HG03457 (cell line): ENCODE data around the gene FANCI.

Experiments used
- ATAC-seq: cut with Tn5 transposase; IDR thresholded peaks from one replicate; pipeline ENCODE4 v1.9.1; 2021; ENCODE audit warnings: moderate number of reproducible peaks; ENCODE audit not compliant: unreplicated experiment

The FANCI gene

DNA sequence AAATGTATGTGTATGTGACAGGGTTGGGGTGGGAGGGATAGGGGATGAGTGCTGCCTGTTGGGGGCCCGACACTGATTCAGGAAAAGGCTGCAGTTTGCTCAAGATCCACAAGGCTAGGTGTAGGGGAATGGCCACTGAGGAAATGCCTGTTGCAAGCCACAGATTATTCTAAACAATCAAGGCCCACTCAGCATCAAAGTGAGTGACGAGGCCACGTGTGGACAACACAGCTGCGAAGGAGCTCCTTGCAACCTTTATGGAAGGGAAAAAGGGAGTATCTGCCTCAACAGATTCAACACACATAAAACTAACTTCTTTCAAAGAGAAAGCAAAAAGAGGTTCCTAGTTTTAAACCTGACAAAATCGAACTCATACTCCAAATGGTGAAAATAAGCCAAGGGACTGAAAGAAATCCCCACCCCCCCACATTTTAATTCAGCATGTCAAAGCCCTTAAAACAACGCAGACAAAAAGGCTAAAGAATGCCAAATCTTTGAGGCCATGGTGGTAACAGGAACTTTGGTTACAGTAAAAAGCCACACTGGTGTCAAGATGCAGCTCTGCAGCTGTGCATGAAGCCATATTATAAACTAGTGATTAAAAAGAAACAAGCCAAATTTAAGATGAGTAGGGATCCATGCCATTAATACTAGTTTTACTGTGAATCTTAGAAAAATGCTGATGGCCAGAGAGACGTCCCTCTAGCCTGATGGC, 87.3 kb downstream of the FANCI start:
- no peak for ATAC-seq

GRCh38 chr15:89332446-89332845, 88.7 kb downstream of the FANCI start:
- ATAC-seq: no peak

DNA sequence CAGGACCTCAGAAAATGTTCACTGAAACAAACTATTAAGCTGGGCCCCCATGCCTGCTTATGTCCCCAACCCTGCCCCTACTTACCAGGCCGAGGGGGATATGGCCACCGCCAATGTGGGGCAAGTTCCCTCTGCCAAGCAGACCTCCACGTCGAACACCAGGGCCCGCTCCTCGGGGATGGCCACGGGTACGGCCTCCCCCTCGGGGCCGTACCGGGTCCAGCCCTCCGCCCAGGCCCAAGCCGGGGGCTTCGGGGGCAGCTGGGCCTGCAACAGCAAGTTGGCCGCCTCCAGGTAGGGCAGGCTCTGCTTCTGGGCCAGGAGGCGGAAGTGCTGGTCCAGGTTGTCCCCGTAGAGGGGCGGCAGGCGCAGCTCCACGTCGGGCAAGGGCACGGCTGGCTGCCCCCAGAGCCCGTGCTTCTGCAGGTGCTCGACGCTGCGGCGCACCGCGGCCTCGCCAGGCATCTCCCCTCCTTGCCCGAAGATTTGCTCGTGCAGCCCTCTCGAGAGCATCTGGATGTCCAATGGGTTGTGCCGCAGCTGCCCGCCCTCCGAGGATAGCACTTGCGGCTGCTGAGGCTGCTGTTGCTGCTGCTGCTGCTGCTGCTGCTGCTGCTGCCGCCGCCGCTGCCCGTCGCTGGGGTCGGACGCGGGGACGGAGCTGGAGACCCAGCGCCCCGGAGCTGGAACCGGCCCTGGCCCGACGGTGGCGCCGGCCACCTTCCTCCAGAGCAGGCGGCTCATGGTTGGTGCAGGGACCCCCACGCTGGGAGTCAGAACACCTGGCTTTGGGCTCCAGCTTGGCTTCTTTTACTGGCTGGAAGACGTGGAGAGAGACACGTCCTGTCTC, 89.5 kb downstream of the FANCI start:
- no peak for ATAC-seq

DNA sequence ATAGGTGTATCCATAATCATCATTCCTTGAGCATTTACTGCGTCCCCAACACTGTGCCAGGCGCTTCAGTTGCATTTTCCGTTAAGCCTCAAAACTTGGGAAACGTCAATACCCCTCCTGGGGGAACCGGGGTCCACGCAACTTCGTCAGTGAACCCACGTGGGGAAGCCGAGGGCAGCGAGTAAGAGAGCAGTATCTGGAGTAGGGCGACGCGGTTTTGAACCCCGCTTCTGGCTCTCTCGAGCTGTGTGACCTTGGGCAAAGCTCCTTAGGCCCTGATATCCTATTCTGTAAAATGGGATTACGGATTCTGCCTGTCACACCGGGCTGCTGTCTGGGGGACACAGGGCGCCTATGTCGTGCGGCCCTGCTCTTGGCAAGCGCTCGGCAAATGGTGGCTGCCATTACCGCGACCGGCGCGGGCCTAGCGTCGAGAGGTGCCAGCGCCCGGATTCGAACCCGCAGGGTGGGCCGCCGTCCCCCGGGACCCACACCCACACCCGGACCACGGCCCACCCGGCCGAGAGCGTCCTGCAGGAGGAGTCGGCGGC, 90.3 kb downstream of the FANCI start:
- no peak for ATAC-seq

- peak; percentile 86 for ATAC-seq
Measured at GRCh38 chr15:89334510-89335297, 90.9 kb downstream of the FANCI start, which contains the start of gene POLG. TSS of gene POLG (minus strand) at chr15:89334824. CDS start at chr15:89333754, 1,070 bp downstream.

GRCh38 chr15:89335298-89336041, 91.7 kb downstream of the FANCI start:
- ATAC-seq: no peak

DNA sequence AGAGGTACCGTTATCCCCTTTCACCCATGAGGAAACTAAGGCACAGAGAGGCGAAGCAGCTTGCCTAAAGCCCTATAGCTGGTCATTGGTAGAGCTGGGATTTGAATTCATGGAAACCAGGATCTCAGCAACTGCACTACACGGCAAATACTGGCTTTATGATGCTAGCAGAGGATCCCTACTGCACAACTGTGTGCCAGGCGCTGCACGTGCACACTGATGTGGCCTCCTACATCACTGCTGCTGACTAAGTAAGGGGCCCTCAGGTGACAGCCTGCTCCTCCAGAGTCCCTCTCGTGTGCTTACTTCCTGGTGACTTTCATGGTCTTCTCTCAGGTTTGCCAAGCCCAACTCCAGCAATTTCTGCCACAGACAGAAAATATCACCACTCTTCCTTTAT, 94.3 kb downstream of the FANCI start:
- no peak for ATAC-seq

DNA sequence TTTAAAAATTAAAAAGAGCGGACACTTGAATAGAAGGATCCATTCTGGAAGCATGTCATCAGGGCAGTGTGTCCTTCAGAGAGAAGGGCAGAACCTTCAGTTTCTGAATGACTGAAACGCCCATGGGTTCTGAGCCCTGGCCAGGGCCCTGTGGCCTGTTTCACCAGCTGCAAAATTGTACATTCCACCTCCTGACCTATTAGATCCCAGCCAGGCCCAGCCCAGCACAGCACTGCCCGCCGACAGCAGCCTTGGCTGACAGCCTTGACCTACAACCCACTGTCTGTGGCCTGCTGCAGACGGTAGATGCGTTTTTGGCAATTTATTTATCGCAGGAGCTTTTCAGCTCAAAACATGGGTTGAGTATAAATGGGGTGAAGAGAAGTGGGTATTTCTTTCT, 96.8 kb downstream of the FANCI start:
- ATAC-seq: no peak

DNA sequence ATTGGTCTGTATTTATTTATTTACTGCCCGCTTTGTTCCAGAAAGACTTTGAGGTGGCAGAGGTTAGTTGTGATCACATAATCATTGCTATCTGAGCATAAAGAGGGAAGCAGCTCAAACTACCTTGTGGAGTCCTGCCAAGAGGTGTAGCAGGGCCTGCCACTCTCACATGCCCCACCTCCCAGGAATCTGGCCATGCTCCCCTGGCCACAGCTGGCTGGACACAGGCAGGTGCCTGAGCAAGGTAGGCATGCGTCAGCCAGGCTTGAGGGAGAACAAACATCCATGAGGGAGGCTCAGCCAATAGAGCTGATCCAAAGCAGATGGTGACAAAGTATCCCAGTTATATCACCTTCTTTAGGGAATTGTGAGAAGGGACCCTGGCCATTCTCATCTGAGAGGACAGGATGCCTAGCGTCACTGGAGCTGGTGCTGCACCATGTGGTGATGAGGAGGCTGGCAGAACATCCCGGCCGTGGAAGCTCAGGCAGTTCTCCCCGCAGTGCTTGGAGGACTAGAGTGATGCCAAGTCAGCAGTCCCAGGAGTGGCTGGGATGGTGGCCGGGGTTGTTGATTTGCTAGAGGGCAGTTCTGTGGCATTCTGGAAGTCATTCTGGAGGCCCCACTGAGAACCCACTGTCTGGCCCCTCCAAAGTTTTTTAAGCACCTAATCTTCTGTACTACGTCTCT, 97.7 kb downstream of the FANCI start:
- ATAC-seq: no peak

- no peak for ATAC-seq
Measured at GRCh38 chr15:89342840-89343239, 99.1 kb downstream of the FANCI start.

DNA sequence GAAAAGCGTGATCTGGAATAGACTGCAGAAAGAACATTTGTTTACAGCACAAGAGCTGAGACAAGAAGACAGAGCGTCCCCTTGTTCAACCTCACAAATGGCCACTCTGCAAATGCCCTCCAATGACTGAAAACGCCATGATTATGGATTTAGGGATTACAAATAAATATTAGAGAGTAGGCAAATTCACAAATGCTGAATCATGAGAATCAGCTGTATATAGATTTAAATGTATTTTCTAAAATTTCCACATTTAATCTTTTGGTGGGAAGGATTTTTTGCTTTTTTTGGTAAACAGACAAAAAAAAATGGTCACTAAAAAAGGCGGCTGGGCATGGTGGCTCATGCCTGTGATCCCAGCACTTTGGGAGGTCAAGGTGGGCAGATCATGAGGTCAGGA, 101.5 kb downstream of the FANCI start:
- ATAC-seq: no peak

DNA sequence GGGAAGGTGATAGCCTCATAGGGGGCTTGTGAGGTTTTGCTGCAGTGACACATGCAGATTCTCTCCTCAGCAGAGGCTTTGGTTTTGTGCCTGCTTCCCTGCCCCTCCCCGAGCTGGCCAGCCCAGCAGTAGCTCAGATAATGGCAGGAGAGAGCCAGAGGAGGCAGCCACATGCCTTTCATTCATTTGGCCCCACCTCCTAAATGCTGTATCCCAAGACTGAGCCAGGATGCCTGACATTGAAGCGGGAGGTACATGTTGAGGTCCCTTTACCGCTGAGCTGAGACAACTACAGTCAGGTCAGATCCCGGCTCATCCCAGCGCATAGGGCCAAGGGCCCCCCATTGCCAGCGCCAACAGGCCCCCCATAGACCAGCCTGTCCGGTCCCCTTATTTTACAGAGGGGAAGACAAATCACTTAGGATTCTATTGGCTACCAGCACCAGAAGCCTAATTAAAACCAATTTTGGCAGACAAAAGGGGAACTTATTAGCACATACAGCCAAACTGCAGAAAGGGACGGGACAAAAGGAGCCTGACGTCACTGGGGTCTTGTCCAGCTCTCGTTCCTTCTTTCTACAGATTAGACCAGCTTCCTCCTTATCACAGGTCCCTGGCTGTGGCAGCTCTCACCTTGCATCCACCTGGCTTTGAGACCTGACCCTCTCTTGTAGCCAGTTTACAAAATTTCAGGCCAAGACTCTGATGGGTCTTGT, 102.9 kb downstream of the FANCI start:
- no peak for ATAC-seq

DNA sequence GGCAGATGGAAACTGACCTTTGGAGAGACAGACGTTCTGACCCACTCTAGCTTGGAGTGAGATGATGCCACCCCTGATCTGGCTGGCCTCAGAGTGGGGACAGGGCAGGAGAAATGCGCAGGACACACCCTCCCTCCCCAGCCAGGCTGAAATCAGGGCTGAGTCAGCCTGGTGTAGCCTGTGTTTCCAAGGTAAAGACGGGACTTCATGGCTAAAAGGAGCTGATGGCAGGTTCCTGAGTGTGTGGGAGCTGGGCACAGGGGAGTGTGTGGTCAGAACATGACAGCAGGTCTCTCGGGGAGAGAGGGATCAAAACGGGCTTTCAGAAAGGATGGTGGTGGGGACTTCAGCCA, 105.4 kb downstream of the FANCI start:
- ATAC-seq: no peak

GRCh38 chr15:89352476-89352875, 108.7 kb downstream of the FANCI start:
- ATAC-seq: no peak

DNA sequence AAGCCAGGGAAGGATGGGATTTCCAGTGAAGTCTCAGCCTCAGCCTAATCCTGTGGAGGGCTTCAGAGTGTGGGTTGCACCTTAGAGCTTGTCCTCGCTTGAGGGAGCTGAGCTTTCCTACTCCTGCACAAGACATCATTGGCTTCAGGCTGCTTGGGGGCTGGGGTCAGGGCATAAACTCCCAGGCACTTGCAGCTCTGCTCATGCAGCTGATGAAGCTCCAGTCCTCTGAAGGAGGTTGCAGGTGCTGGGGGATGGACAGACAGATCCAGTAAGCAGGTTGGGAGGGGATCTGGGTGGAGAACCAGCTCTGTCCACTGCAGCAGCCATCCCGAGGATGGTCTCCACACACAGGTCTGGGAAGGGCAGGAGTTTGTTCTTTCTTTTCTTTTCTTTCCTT, 110.2 kb downstream of the FANCI start:
- ATAC-seq: no peak

- no peak for ATAC-seq
Measured at GRCh38 chr15:89356634-89357298, 113.0 kb downstream of the FANCI start.

DNA sequence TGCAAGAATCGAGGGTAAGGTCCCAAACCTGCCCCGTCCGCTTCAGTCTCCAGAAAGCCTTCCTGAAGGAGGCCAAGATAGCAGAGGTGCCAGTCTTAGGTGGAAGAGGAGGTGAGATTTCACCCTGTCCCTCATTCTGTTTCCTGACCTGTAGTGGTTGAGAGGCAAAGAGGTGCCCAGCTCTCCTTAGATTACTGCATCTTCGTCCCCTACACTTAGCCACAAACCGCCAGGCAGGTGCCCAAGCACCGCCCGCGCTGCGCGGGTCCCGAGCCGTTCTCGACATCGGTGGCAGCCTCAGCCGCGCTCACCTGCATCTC, 114.6 kb downstream of the FANCI start:
- no peak for ATAC-seq

DNA sequence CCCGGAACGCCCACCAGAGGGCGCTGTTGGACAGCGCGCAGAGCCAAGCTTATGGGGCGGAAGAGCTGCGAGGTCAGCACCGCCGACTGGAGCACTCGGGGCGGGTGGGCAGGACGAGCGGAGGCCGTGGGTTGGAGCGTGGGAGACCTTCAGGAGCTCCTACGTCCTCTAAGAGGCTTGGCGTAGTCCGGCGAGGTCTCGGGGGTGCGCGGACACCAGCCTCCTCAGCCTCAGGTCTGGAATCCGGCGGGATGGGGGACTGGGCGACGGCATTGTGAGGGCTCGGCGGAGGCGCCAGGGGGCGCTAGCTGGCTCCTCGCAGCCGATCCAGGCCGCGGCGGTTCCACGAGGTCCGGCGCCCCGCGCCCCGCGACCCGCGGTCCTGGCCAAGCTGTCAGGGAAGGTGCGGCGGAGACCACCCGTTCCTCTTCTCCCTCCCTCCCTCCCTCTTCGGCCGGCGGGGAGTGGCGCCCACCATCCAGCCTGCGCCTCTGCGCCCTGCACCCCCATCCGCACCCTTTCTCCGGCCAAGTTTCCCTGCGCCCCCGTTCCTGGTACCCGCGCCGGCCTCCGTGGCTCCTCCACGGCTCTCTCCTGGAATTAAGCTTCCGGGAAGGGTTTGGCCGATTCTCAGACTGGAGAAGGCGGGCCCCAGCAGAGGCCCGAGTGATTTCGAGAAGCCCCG, 115.1 kb downstream of the FANCI start:
- peak; percentile 58 for ATAC-seq
